ENCODE results near the gene YPEL2.

- TF ChIP-seq EZH2 (IDR thresholded peaks at IDR 0.05; ENCODE audit: borderline replicate concordance, low read depth, low read length, severe bottlenecking), result no peak
- TF ChIP-seq, protein P1, sequence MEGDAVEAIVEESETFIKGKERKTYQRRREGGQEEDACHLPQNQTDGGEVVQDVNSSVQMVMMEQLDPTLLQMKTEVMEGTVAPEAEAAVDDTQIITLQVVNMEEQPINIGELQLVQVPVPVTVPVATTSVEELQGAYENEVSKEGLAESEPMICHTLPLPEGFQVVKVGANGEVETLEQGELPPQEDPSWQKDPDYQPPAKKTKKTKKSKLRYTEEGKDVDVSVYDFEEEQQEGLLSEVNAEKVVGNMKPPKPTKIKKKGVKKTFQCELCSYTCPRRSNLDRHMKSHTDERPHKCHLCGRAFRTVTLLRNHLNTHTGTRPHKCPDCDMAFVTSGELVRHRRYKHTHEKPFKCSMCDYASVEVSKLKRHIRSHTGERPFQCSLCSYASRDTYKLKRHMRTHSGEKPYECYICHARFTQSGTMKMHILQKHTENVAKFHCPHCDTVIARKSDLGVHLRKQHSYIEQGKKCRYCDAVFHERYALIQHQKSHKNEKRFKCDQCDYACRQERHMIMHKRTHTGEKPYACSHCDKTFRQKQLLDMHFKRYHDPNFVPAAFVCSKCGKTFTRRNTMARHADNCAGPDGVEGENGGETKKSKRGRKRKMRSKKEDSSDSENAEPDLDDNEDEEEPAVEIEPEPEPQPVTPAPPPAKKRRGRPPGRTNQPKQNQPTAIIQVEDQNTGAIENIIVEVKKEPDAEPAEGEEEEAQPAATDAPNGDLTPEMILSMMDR (IDR thresholded peaks at IDR 0.05; ENCODE audit: borderline replicate concordance, extremely low read depth, low read length, poor library complexity, severe bottlenecking), result no peak
Observed at GRCh38 chr17:59388069-59388556, 56.7 kb downstream of the YPEL2 start.

Measured in DND-41 (cell line).